Psoas muscle (tissue), 8 donors: Measurements from ENCODE around the gene CLEC10A. TPM values are rescaled to one million over a fixed set of nuclear protein-coding genes. Genes with fewer than 3 reads are reported as not detected.
"Not testable (repeated sequence)": the region's sequence is repeated elsewhere in the genome, so short reads cannot be mapped to it uniquely, and the experiment has no call there.

Source experiments
- ATAC-seq, 4 donors: fragments of 200-7000 bp; cut with Tn5 transposase; one replicate each; pipeline ENCODE4 v1.9.1; 2020; ENCODE audit warnings: moderate library complexity in 3 of 4, mild to moderate bottlenecking in 2 of 4
- DNase-seq, 2 donors: peaks; one replicate each; pipeline ENCODE4 v3.0.0-alpha.2; 2020
- H3K27ac ChIP-seq: fragments of 200-600 bp; one replicate; pipeline ENCODE4 v1.8.0; 2022
- H3K27me3 ChIP-seq, 3 donors: fragments of 200-600 bp in 1 of 3; one replicate each; pipeline versions ENCODE4 v1.6.1 to v1.8.0; 2013 to 2022; ENCODE audit warnings: low read length in 2 of 3, mild to moderate bottlenecking in 2 of 3, moderate library complexity in 1 of 3; ENCODE audit not compliant: insufficient read depth in 3 of 3
- H3K36me3 ChIP-seq, 2 donors: fragments of 200-600 bp in 1 of 2; one replicate each; pipeline versions ENCODE4 v1.6.1 to v1.8.0; 2013 to 2022; ENCODE audit warnings: low read depth in 1 of 2, mild to moderate bottlenecking in 1 of 2, moderate library complexity in 1 of 2; ENCODE audit not compliant: insufficient read depth in 1 of 2
- H3K4me1 ChIP-seq: fragments of 200-600 bp; one replicate; pipeline ENCODE4 v1.8.0; 2022
- H3K4me3 ChIP-seq: fragments of 200-600 bp; one replicate; pipeline ENCODE4 v1.8.0; 2022; ENCODE audit warnings: mild to moderate bottlenecking
- H3K9me3 ChIP-seq: fragments of 200-600 bp; one replicate; pipeline ENCODE4 v1.8.0; 2022
- CTCF ChIP-seq: fragments of 200-600 bp; IDR thresholded peaks from one replicate; pipeline ENCODE4 v1.8.0; 2022; ENCODE audit warnings: antibody characterized with exemption
- WGBS, 3 donors: extraction: QIAGEN DNeasy Blood & Tissue Kit; methylation state at CpG; one replicate each; pipeline versions ENCODE4 v1.1.6 to v1.1.7; 2013; 5-methylcytosine and 5-hydroxymethylcytosine counted together
- intact Hi-C, 2 donors: fragments of 100-400 bp; cut with DNase I; formaldehyde crosslinking; loops; one replicate each; pipeline versions ENCODE4 v1.11.0 to v1.14.2; 2022
- polyA plus RNA-seq, 3 donors: library from polyadenylated mRNA; stranded (reverse); fragments of 200-250 nt; gene quantifications; one replicate each; pipeline ENCODE4 v1.2.3, GENCODE V29; 2013
- total RNA-seq, 4 donors: library from RNA; stranded (reverse); fragmentation: NEBNext Ultra II Directional in 2 of 4; extraction: Animal tissue kit (Norgen Biotek cat#: 25700) in 2 of 4; gene quantifications; one replicate each; pipeline versions ENCODE4 v1.2.1 to v1.2.4, GENCODE V29; 2021 to 2023
- donor health status: healthy with polysubstance abuse.
- donor health status: DM: no; HTN: no; CAD: no; lungs with moderate emphysema.
- donor health status: Bipolar disorder and iron deficiency.
- donor health status: healthy.
- donor health status: DM: yes; HTN: yes; CAD: no.
- donor health status: DM: no; HTN: no; CAD: no.
- donor health status: DM: no; HTN: no; CAD: no.
- donor health status: DM: yes; HTN: yes; CAD: no.

Gene CLEC10A
- total and polyA plus RNA-seq, 7 donors, result 0.69 to 4.9 (median 2.0) TPM

GRCh38 chr17:7102421-7102820 is 22.4 kb upstream of the CLEC10A start:
- WGBS, 3 donors, result 68 to 75% (median 70%) methylated on average over 6 of the region's 6 CpGs
- no peak for TF ChIP-seq CTCF

GRCh38 chr17:7101531-7101930 is 21.5 kb upstream of the CLEC10A start:
- Histone ChIP-seq H3K4me1 (no peaks in the 10 kb centered on the region), H3K36me3 (no peaks in the 10 kb centered on the region), H3K9me3 (no peaks in the 10 kb centered on the region), H3K4me3 (no peak overlapping the region), H3K27ac (no peak overlapping the region), H3K27me3 (peaks cover 0 to 28% (median 6%) of the 10 kb centered on the region in 3 donors)
- no peak for DNase-seq
- intact Hi-C loops, result no loop called here
- 82 to 88% (median 84%) methylated on average over 14 of the region's 14 CpGs for WGBS, 3 donors
- ATAC-seq, result no peak
- no peak for TF ChIP-seq CTCF

More at GRCh38 chr17:7102421-7102820, 22.4 kb upstream of the CLEC10A start:
- ATAC-seq (no peak), DNase-seq (no peak)
- Histone ChIP-seq H3K27ac (no peak overlapping the region), H3K9me3 (no peaks in the 10 kb centered on the region), H3K36me3 (no peaks in the 10 kb centered on the region), H3K4me1 (no peaks in the 10 kb centered on the region), H3K4me3 (no peak overlapping the region), H3K27me3 (peaks cover 0 to 26% (median 10%) of the 10 kb centered on the region in 3 donors)
- intact Hi-C loops, result no loop called here

GRCh38 chr17:7100641-7101379 is 20.8 kb upstream of the CLEC10A start:
- ATAC-seq, DNase-seq, H3K4me1 ChIP-seq, H3K27ac ChIP-seq, H3K9me3 ChIP-seq, intact Hi-C loops, H3K4me3 ChIP-seq, H3K36me3 ChIP-seq: not testable (repeated sequence)
- WGBS, 3 donors, result 84 to 87% (median 85%) methylated on average over 37 to 50 of the region's 50 CpGs
- H3K27me3 ChIP-seq, result peaks cover 0 to 29% (median 6%) of the 10 kb centered on the region in 3 donors

GRCh38 chr17:7098802-7099459 is 18.9 kb upstream of the CLEC10A start:
- peaks cover 0 to 18% (median 7%) of the 10 kb centered on the region in 3 donors for H3K27me3 ChIP-seq
- H3K4me1 ChIP-seq, result no peaks in the 10 kb centered on the region
- H3K4me3 ChIP-seq, result no peak overlapping the region
- DNase-seq (no peak), ATAC-seq (no peak)
- intact Hi-C loops, result no loop called here
- no peak for TF ChIP-seq CTCF
- H3K36me3 ChIP-seq, result no peaks in the 10 kb centered on the region
- WGBS, 3 donors, result 62 to 67% (median 64%) methylated on average over 13 of the region's 13 CpGs
- no peaks in the 10 kb centered on the region for H3K9me3 ChIP-seq
- H3K27ac ChIP-seq, result no peak overlapping the region

GRCh38 chr17:7097940-7098339 is 17.9 kb upstream of the CLEC10A start:
- H3K4me1 ChIP-seq, result no peaks in the 10 kb centered on the region
- H3K9me3 ChIP-seq, result no peaks in the 10 kb centered on the region
- no peak for ATAC-seq
- no peak overlapping the region for H3K27ac ChIP-seq
- no peak for DNase-seq
- WGBS, 3 donors, result 64 to 71% (median 66%) methylated on average over 5 of the region's 5 CpGs
- TF ChIP-seq CTCF, result no peak
- peaks cover 0 to 22% (median 7%) of the 10 kb centered on the region in 3 donors for H3K27me3 ChIP-seq
- no peaks in the 10 kb centered on the region for H3K36me3 ChIP-seq
- intact Hi-C loops, result no loop called here
- no peak overlapping the region for H3K4me3 ChIP-seq
